Upper lobe of left lung (tissue), 6 donors: ENCODE data around the gene DLK1. TPM values are rescaled to one million over a fixed set of nuclear protein-coding genes. Genes with fewer than 3 reads are reported as not detected.

Experiments
- ATAC-seq, 2 donors: fragments of 200-7000 bp; cut with Tn5 transposase; one replicate each; pipeline ENCODE4 v1.9.1; 2022; ENCODE audit warnings: mild to moderate bottlenecking in 2 of 2, moderate library complexity in 2 of 2; ENCODE audit not compliant: low FRiP score in 2 of 2
- DNase-seq, 2 donors: peaks; one replicate each; pipeline ENCODE4 v3.0.0-alpha.2; 2019 to 2020
- H3K27ac ChIP-seq, 4 donors: fragments of 200-600 bp; sonication (generic); one replicate each; pipeline ENCODE4 v1.5.1; 2016 to 2019
- H3K27me3 ChIP-seq, 4 donors: fragments of 200-600 bp; sonication (generic); one replicate each; pipeline ENCODE4 v1.5.1; 2017 to 2019
- H3K36me3 ChIP-seq, 4 donors: fragments of 200-600 bp; sonication (generic); one replicate each; pipeline ENCODE4 v1.5.1; 2016 to 2019
- H3K4me1 ChIP-seq, 4 donors: fragments of 200-600 bp; sonication (generic); one replicate each; pipeline ENCODE4 v1.5.1; 2018 to 2019
- H3K4me3 ChIP-seq, 4 donors: fragments of 200-600 bp; sonication (generic); one replicate each; pipeline ENCODE4 v1.5.1; 2017 to 2019; ENCODE audit warnings: mild to moderate bottlenecking in 2 of 4, moderate library complexity in 1 of 4
- H3K9me3 ChIP-seq, 4 donors: fragments of 200-600 bp; sonication (generic); one replicate each; pipeline ENCODE4 v1.5.1; 2018 to 2019
- CTCF ChIP-seq, 6 experiments: fragments of 450-650 bp in 4 of 6; fragments of 200-600 bp in 2 of 6; sonication (generic) in 2 of 6; IDR thresholded peaks; one replicate each; pipeline ENCODE4 v1.5.1; 2016 to 2019; ENCODE audit warnings: antibody characterized with exemption in 6 of 6
- EP300 ChIP-seq, 4 donors: sonication (generic); formaldehyde crosslinking; IDR thresholded peaks; one replicate each; pipeline ENCODE4 v1.5.1; 2017; ENCODE audit warnings: antibody characterized with exemption in 4 of 4, control low read depth in 2 of 4
- POLR2A ChIP-seq, 4 donors: fragments of 450-650 bp; IDR thresholded peaks; one replicate each; pipeline ENCODE4 v1.5.1; 2016 to 2017; ENCODE audit warnings: antibody characterized with exemption in 4 of 4, mild to moderate bottlenecking in 2 of 4
- POLR2AphosphoS5 ChIP-seq, 2 donors: sonication (generic); formaldehyde crosslinking; IDR thresholded peaks; one replicate each; pipeline ENCODE4 v1.5.1; 2017; ENCODE audit warnings: antibody characterized with exemption in 2 of 2
- WGBS, 2 donors: methylation state at CpG; one replicate each; pipeline ENCODE4 v1.1.5; 2017 to 2018; 5-methylcytosine and 5-hydroxymethylcytosine counted together
- total RNA-seq, 6 donors: library from RNA; depleted of rRNA in 4 of 6; stranded (reverse); fragments of >200 nt in 4 of 6; gene quantifications; one replicate each; pipeline versions ENCODE4 v1.1.0 to v1.2.1, GENCODE V29; 2016 to 2021
- donor health status: DM: no; HTN: no; CAD: no; lungs with moderate emphysema.
- donor health status: DM: no; HTN: yes; CAD: no; lungs with severe emphysema.

The DLK1 gene
- total RNA-seq, 6 donors from 2014 or later: 1.7 to 1.8 TPM; not detected in 4

- DNase-seq (no peak), ATAC-seq (no peak)
- Histone ChIP-seq H3K27me3 (no peaks in the 10 kb centered on the region), H3K4me1 (peaks cover 0 to 5% (median 0%) of the 10 kb centered on the region in 4 donors), H3K4me3 (no peak overlapping the region), H3K27ac (no peak overlapping the region), H3K9me3 (no peaks in the 10 kb centered on the region), H3K36me3 (no peaks in the 10 kb centered on the region)
- TF ChIP-seq CTCF (IDR thresholded peaks at IDR 0.05) (no peak), POLR2AphosphoS5 (IDR thresholded peaks at IDR 0.05) (no peak), POLR2A (IDR thresholded peaks at IDR 0.05) (no peak), EP300 (IDR thresholded peaks at IDR 0.05) (no peak)
- 80 to 83% methylated on average over 6 of the region's 6 CpGs for WGBS, 2 donors
Observed at GRCh38 chr14:100692256-100692655, 34.4 kb upstream of the DLK1 start.

- 58 to 71% methylated on average over 22 to 25 of the region's 27 CpGs for WGBS, 2 donors
- no peak overlapping the region for H3K4me3 ChIP-seq
- H3K4me1 ChIP-seq: peaks cover 0 to 5% (median 0%) of the 10 kb centered on the region in 4 donors
- H3K27ac ChIP-seq: peak overlapping the region in 2 of 4 donors; percentile 21 to 52
- H3K27me3 ChIP-seq: no peaks in the 10 kb centered on the region
- TF ChIP-seq EP300 (IDR thresholded peaks at IDR 0.05): no peak
- H3K9me3 ChIP-seq: no peaks in the 10 kb centered on the region
- H3K36me3 ChIP-seq: no peaks in the 10 kb centered on the region
- ATAC-seq: peak; percentile 36 to 71
- peak; percentile 70 to 78 for DNase-seq
Observed at GRCh38 chr14:100692859-100693558, 33.7 kb upstream of the DLK1 start.

GRCh38 chr14:100693877-100694578 lies 32.7 kb upstream of the DLK1 start:
- Histone ChIP-seq H3K36me3 (no peaks in the 10 kb centered on the region), H3K27ac (no peak overlapping the region), H3K4me1 (peaks cover 0 to 5% (median 0%) of the 10 kb centered on the region in 4 donors), H3K4me3 (no peak overlapping the region), H3K27me3 (no peaks in the 10 kb centered on the region), H3K9me3 (no peaks in the 10 kb centered on the region)
- DNase-seq (no peak), ATAC-seq (no peak)
- 72 to 77% methylated on average over 19 to 20 of the region's 23 CpGs for WGBS, 2 donors
- TF ChIP-seq POLR2AphosphoS5 (IDR thresholded peaks at IDR 0.05): no peak
- TF ChIP-seq EP300 (IDR thresholded peaks at IDR 0.05): no peak

GRCh38 chr14:100694579-100695422 lies 31.9 kb upstream of the DLK1 start:
- Histone ChIP-seq H3K27ac (no peak overlapping the region), H3K4me1 (peaks cover 0 to 5% (median 0%) of the 10 kb centered on the region in 4 donors), H3K36me3 (no peaks in the 10 kb centered on the region), H3K4me3 (no peak overlapping the region), H3K27me3 (no peaks in the 10 kb centered on the region), H3K9me3 (no peaks in the 10 kb centered on the region)
- no peak for DNase-seq
- no peak for ATAC-seq
- WGBS, 2 donors: 64 to 84% methylated on average over 5 to 9 of the region's 17 CpGs
- no peak for TF ChIP-seq POLR2A (IDR thresholded peaks at IDR 0.05)
- TF ChIP-seq CTCF (IDR thresholded peaks at IDR 0.05): no peak
- TF ChIP-seq EP300 (IDR thresholded peaks at IDR 0.05): no peak
- TF ChIP-seq POLR2AphosphoS5 (IDR thresholded peaks at IDR 0.05): no peak

- 64 to 69% methylated on average over 13 of the region's 13 CpGs for WGBS, 2 donors
- DNase-seq: no peak
- H3K27ac ChIP-seq: no peak overlapping the region
- H3K4me1 ChIP-seq: peaks cover 0 to 5% (median 0%) of the 10 kb centered on the region in 4 donors
- no peaks in the 10 kb centered on the region for H3K36me3 ChIP-seq
- ATAC-seq: no peak
- no peaks in the 10 kb centered on the region for H3K9me3 ChIP-seq
- no peaks in the 10 kb centered on the region for H3K27me3 ChIP-seq
- H3K4me3 ChIP-seq: no peak overlapping the region
- TF ChIP-seq EP300 (IDR thresholded peaks at IDR 0.05): no peak
- no peak for TF ChIP-seq POLR2A (IDR thresholded peaks at IDR 0.05)
- no peak for TF ChIP-seq POLR2AphosphoS5 (IDR thresholded peaks at IDR 0.05)
- TF ChIP-seq CTCF (IDR thresholded peaks at IDR 0.05): no peak
Observed at GRCh38 chr14:100695423-100695738, 31.3 kb upstream of the DLK1 start.
